HepG2 (cell line): ENCODE data around the gene PCSK2. TPM values are rescaled to one million over a fixed set of nuclear protein-coding genes. Genes with fewer than 3 reads are reported as not detected.

Source experiments
- ARNTL ChIP-seq: sonication (generic); formaldehyde crosslinking; IDR thresholded peaks from 2 replicates; pipeline ENCODE4 v1.4.0; 2020; ENCODE audit warnings: mild to moderate bottlenecking, missing genetic modification reagents
- BCL3 ChIP-seq: sonication (generic); formaldehyde crosslinking; IDR thresholded peaks from 2 replicates; pipeline ENCODE4 v1.5.1; 2020; ENCODE audit warnings: mild to moderate bottlenecking, missing genetic modification reagents, moderate library complexity
- CC2D1A ChIP-seq: sonication (generic); formaldehyde crosslinking; IDR thresholded peaks from 2 replicates; pipeline ENCODE4 v1.8.1; 2023; ENCODE audit warnings: mild to moderate bottlenecking, missing genetic modification reagents
- EHMT2 ChIP-seq: fragments of 200-600 bp; sonication (generic); IDR thresholded peaks from 2 replicates; pipeline ENCODE4 v1.7.0; 2017; ENCODE audit warnings: antibody characterized with exemption, low read depth, low read length, borderline replicate concordance
- ERF ChIP-seq: IDR thresholded peaks from 2 replicates; pipeline ENCODE4 v1.6.1; 2018; ENCODE audit warnings: missing biosample characterization, missing genetic modification reagents
- ETV5 ChIP-seq: IDR thresholded peaks from 2 replicates; pipeline ENCODE4 v1.6.1; 2018; ENCODE audit warnings: missing biosample characterization, missing genetic modification reagents, inconsistent platforms, borderline replicate concordance
- FOSL2 ChIP-seq: sonication (generic); formaldehyde crosslinking; IDR thresholded peaks from 2 replicates; pipeline ENCODE4 v1.4.0; 2020; ENCODE audit warnings: missing genetic modification reagents
- HNRNPLL ChIP-seq: fragments of 200-400 bp; formaldehyde crosslinking; IDR thresholded peaks from 2 replicates; pipeline ENCODE4 v1.6.1; 2017; ENCODE audit warnings: mild to moderate bottlenecking, low read depth, low read length; ENCODE audit not compliant: poor library complexity, severe bottlenecking
- MED1 ChIP-seq: sonication (generic); formaldehyde crosslinking; IDR thresholded peaks from 2 replicates; pipeline ENCODE4 v1.4.0; 2020; ENCODE audit warnings: missing genetic modification reagents
- REPIN1 ChIP-seq: sonication (generic); formaldehyde crosslinking; IDR thresholded peaks from 2 replicates; pipeline ENCODE4 v1.8.0; 2022; ENCODE audit warnings: missing genetic modification reagents, low read depth, mild to moderate bottlenecking, borderline replicate concordance
- SUZ12 ChIP-seq: fragments of 150-350 bp; IDR thresholded peaks from 2 replicates; pipeline ENCODE4 v1.6.1; 2014; ENCODE audit warnings: low read depth, low read length
- TFDP1 ChIP-seq: IDR thresholded peaks from 2 replicates; pipeline ENCODE4 v1.6.1; 2016; ENCODE audit warnings: missing compliant biosample characterization, missing genetic modification reagents, borderline replicate concordance
- ZBTB40 ChIP-seq, 2 experiments: fragments of 450-650 bp in 1 of 2; sonication (generic) in 1 of 2; formaldehyde crosslinking in 1 of 2; IDR thresholded peaks; 2 replicates each; pipeline versions ENCODE4 v1.6.1 to v1.8.0; 2016 to 2022; ENCODE audit warnings: antibody characterized with exemption in 1 of 2, mild to moderate bottlenecking in 1 of 2, missing genetic modification reagents in 1 of 2
- ZFYVE20 ChIP-seq: sonication (generic); formaldehyde crosslinking; IDR thresholded peaks from 2 replicates; pipeline ENCODE4 v1.8.0; 2023; ENCODE audit warnings: low read depth, mild to moderate bottlenecking, moderate library complexity, missing genetic modification reagents, borderline replicate concordance
- ZNF12 ChIP-seq: sonication (generic); formaldehyde crosslinking; IDR thresholded peaks from 2 replicates; pipeline ENCODE4 v1.5.0; 2020; ENCODE audit warnings: missing genetic modification reagents
- ZNF557 ChIP-seq: sonication (generic); formaldehyde crosslinking; IDR thresholded peaks from 2 replicates; pipeline ENCODE4 v1.4.0; 2020; ENCODE audit warnings: missing genetic modification reagents
- ZNF768 ChIP-seq: sonication (generic); formaldehyde crosslinking; IDR thresholded peaks from 2 replicates; pipeline ENCODE4 v1.4.0; 2020; ENCODE audit warnings: missing genetic modification reagents
- polyA plus RNA-seq, 8 experiments: library from polyadenylated mRNA; depleted of rRNA in 3 of 8; stranded (reverse) in 7 of 8; unstranded in 1 of 8; fragments of >200 nt; fragmentation: Illumina TruSeq in 4 of 8; extraction: Trizol in 4 of 8; gene quantifications; 2 replicates each; pipeline versions ENCODE4 v1.2.1 to v1.2.3, GENCODE V29; 2011 to 2016; ENCODE audit warnings: low read depth in 4 of 8, missing spikeins in 1 of 8, mixed read lengths in 1 of 8; ENCODE audit not compliant: insufficient read depth in 1 of 8
- total RNA-seq, 5 experiments: library from RNA; depleted of rRNA; stranded (reverse); fragments of >200 nt; fragmentation: Illumina TruSeq; extraction: Trizol; gene quantifications; 2 replicates each; pipeline ENCODE4 v1.2.3, GENCODE V29; 2016; ENCODE audit warnings: low read depth in 1 of 5

The PCSK2 gene
- total and polyA plus RNA-seq, 2 of the 13 experiments (the other 11 are each of a cell fraction or from before 2014, with no cell fraction given) = not detected

GRCh38 chr20:17530716-17531664, 304.1 kb downstream of the PCSK2 start, which contains the start of gene BFSP1 (continued):
- TF ChIP-seq ZBTB40 (IDR thresholded peaks at IDR 0.05) (no peak), ZBTB40 (CRISPR knock-in tag; IDR thresholded peaks at IDR 0.05) (0 out of 2 replicates have a peak, but pooled peaks have one; percentile 51), FOSL2 (CRISPR knock-in tag) (peak; percentile 33; the same call in 1 of the 2 replicates), ETV5 (CRISPR knock-in tag) (peak; percentile 37; the same call in 1 of the 2 replicates), REPIN1 (no peak), ZNF768 (peak; percentile 93), ERF (CRISPR knock-in tag) (0 out of 2 replicates have a peak, but pooled peaks have one; percentile 14), MED1 (CRISPR knock-in tag) (peak; percentile 27; the same call in 1 of the 2 replicates), EHMT2 (no peak), CC2D1A (CRISPR knock-in tag) (no peak), HNRNPLL (peak; percentile 95), ARNTL (CRISPR knock-in tag) (no peak), TFDP1 (CRISPR knock-in tag) (peak; percentile 69; the same call in 1 of the 2 replicates), BCL3 (CRISPR knock-in tag) (peak; percentile 93), SUZ12 (no peak), ZNF12 (CRISPR knock-in tag) (peak; percentile 27; the same call in 1 of the 2 replicates), ZFYVE20 (CRISPR knock-in tag) (0 out of 2 replicates have a peak, but pooled peaks have one; percentile 3), ZNF557 (CRISPR knock-in tag) (no peak)
